Colonic mucosa (tissue), 4 donors: ENCODE measurements around the gene PRADC1. TPM values are rescaled to one million over a fixed set of nuclear protein-coding genes. Genes with fewer than 3 reads are reported as not detected.

ENCODE experiments used
- DNase-seq: peaks from one replicate; pipeline ENCODE4 v3.0.0-alpha.2; 2020
- H3K27ac ChIP-seq: fragments of 200-600 bp; one replicate; pipeline ENCODE4 v1.8.0; 2021
- H3K27me3 ChIP-seq: fragments of 200-600 bp; one replicate; pipeline ENCODE4 v1.8.0; 2021
- H3K36me3 ChIP-seq: fragments of 200-600 bp; one replicate; pipeline ENCODE4 v1.8.0; 2021
- H3K4me1 ChIP-seq: fragments of 200-600 bp; one replicate; pipeline ENCODE4 v1.8.0; 2021; ENCODE audit warnings: mild to moderate bottlenecking
- H3K4me3 ChIP-seq: fragments of 200-600 bp; one replicate; pipeline ENCODE4 v1.8.0; 2021
- H3K9ac ChIP-seq, 2 donors: one replicate each; pipeline ENCODE4 v1.7.0; 2013; ENCODE audit warnings: control low read depth in 2 of 2, low read depth in 2 of 2, low read length in 2 of 2
- H3K9me3 ChIP-seq: fragments of 200-600 bp; one replicate; pipeline ENCODE4 v1.8.0; 2021
- intact Hi-C: fragments of 100-400 bp; cut with DNase I; formaldehyde crosslinking; loops from one replicate; pipeline ENCODE4 v1.14.1; 2022
- total RNA-seq, 2 donors: library from RNA; stranded (reverse); fragmentation: NEBNext Ultra II Directional in 1 of 2; extraction: Animal tissue kit (Norgen Biotek cat#: 25700) in 1 of 2; gene quantifications; one replicate each; pipeline ENCODE4 v1.2.1, GENCODE V29; 2021
- TF ChIP-seq, protein P1 (sequence below): fragments of 200-600 bp; IDR thresholded peaks from one replicate; pipeline ENCODE4 v1.8.0; 2022; ENCODE audit warnings: antibody characterized with exemption, mild to moderate bottlenecking
- donor health status: healthy.
- donor health status: DM: no; HTN: no; CAD: no.
- donor health status: DM: no; HTN: no; CAD: no.

PRADC1 gene
- total RNA-seq, 2 donors from 2014 or later, result 36.2 to 47.5 TPM

DNA sequence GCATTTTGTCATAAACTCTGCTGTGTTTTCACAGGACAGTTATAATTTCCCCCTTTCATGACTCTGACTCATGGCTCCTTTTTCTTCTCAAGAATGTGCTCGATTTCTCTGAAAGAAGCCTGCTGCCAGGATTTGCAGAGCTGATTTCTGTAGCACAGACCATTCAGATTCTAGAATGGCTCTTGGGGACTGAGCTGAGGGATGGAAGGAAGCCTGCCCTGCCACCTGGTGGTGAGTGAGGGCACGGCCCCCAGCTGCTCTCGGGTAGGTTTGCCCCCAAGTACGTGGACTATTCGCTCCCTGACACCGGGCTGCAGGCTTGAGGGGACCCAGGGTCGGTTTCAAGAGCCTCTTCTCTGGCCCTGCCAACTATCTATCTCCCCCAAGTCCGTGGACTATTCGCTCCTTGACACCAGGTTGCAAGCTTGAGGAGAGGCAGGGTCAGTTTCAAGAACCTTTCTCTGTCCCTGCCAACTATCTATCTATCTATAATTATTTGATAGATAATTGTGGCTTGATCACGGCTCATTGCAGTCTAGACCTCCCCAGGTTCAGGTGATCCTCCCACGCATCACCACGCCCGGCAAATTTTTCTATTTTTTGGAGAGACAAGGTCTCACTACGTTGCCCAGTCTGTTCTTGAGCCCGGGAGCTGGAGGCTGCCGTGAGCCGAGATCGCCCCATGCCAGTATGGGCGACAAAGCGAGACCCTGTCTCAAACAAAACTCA is 20.4 kb downstream of the PRADC1 start:
- TF ChIP-seq, protein P1, sequence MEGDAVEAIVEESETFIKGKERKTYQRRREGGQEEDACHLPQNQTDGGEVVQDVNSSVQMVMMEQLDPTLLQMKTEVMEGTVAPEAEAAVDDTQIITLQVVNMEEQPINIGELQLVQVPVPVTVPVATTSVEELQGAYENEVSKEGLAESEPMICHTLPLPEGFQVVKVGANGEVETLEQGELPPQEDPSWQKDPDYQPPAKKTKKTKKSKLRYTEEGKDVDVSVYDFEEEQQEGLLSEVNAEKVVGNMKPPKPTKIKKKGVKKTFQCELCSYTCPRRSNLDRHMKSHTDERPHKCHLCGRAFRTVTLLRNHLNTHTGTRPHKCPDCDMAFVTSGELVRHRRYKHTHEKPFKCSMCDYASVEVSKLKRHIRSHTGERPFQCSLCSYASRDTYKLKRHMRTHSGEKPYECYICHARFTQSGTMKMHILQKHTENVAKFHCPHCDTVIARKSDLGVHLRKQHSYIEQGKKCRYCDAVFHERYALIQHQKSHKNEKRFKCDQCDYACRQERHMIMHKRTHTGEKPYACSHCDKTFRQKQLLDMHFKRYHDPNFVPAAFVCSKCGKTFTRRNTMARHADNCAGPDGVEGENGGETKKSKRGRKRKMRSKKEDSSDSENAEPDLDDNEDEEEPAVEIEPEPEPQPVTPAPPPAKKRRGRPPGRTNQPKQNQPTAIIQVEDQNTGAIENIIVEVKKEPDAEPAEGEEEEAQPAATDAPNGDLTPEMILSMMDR, result peak; percentile 94
- Histone ChIP-seq H3K36me3 (no peaks in the 10 kb centered on the region), H3K27me3 (no peaks in the 10 kb centered on the region), H3K27ac (no peak overlapping the region), H3K9me3 (no peaks in the 10 kb centered on the region), H3K9ac (peak overlapping the region in 1 of 2 donors; percentile 28), H3K4me3 (no peak overlapping the region), H3K4me1 (no peaks in the 10 kb centered on the region)
- DNase-seq, result peak; percentile 69
- intact Hi-C loops, result no loop called here

DNA sequence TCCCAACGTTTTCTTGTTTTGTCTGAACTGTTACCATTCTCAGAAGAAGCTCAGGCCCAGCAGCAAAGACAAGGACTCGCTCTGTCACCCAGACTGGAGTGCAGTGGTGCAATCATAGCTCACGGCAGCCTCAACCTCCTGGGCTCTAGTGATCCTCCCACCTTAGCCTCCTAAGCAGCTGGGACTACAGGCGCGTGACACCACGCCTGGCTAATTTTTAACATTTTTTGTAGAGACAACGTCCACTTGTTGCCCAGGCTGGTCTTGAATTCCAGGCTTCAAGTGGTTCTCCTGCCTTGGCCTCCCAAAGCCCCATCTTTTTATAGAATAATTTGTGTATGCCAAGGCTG is 21.0 kb downstream of the PRADC1 start:
- intact Hi-C loops, result no loop called here
- DNase-seq, result no peak
- Histone ChIP-seq H3K36me3 (no peaks in the 10 kb centered on the region), H3K27me3 (no peaks in the 10 kb centered on the region), H3K9ac (no peak overlapping the region), H3K9me3 (no peaks in the 10 kb centered on the region), H3K27ac (no peak overlapping the region), H3K4me3 (no peak overlapping the region), H3K4me1 (no peaks in the 10 kb centered on the region)
- TF ChIP-seq, protein P1, result no peak

GRCh38 chr2:73210696-73211095 is 22.3 kb downstream of the PRADC1 start:
- Histone ChIP-seq H3K4me1 (no peaks in the 10 kb centered on the region), H3K9me3 (no peaks in the 10 kb centered on the region), H3K9ac (no peak overlapping the region), H3K27ac (no peak overlapping the region), H3K36me3 (no peaks in the 10 kb centered on the region), H3K27me3 (no peaks in the 10 kb centered on the region), H3K4me3 (no peak overlapping the region)
- intact Hi-C loops, result no loop called here
- TF ChIP-seq, protein P1, result no peak
- no peak for DNase-seq

DNA sequence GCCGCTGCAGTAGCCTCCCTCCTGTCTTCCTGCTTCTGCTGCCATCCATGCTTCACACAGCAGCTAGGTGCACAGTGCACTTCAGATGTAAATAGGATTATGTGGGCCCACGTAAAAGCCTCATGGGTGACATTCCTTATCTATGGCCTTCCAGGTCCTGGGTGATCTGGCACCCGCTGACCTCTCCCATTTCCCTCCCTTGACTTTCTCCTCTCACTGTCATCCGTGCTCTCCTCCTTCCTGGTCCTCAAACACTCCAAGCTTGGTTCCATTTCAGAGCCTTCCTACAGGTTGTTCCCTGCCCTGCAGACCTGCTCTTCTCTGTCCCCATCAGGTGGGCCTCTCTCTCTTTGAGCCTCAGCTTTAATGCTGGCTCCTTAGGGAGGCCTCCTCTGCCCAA is 23.0 kb downstream of the PRADC1 start:
- Histone ChIP-seq H3K27ac (no peak overlapping the region), H3K9me3 (no peaks in the 10 kb centered on the region), H3K9ac (no peak overlapping the region), H3K27me3 (no peaks in the 10 kb centered on the region), H3K36me3 (no peaks in the 10 kb centered on the region), H3K4me1 (no peaks in the 10 kb centered on the region), H3K4me3 (no peak overlapping the region)
- intact Hi-C loops, result no loop called here
- no peak for DNase-seq
- TF ChIP-seq, protein P1, result no peak

DNA sequence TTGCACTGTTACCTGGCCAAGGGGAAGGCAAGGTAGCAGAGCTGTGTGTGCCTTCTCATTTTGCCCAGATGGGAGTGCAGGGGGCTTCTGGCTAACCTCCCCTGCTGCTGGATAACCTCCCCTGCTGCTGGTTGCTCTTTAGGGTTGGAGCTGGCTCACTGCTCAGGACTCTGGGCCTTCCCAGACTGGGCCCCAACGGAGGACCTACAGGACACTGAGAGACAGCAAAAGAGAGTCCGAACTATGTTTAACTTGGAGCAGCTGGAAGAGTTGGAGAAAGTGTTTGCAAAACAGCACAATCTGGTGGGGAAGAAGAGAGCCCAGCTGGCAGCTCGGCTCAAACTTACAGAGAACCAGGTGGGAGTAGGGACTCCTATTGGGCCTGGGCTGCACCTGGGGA is 24.8 kb downstream of the PRADC1 start:
- peaks cover 3% of the 10 kb centered on the region for H3K27me3 ChIP-seq
- no peak overlapping the region for H3K9ac ChIP-seq
- DNase-seq, result no peak
- H3K9me3 ChIP-seq, result no peaks in the 10 kb centered on the region
- intact Hi-C loops, result no loop called here
- no peak overlapping the region for H3K4me3 ChIP-seq
- TF ChIP-seq, protein P1, result no peak
- H3K4me1 ChIP-seq, result no peaks in the 10 kb centered on the region
- H3K36me3 ChIP-seq, result no peaks in the 10 kb centered on the region
- H3K27ac ChIP-seq, result no peak overlapping the region
